H1 (cell line): ENCODE data around the gene PYCARD. TPM values are rescaled to one million over a fixed set of nuclear protein-coding genes. Genes with fewer than 3 reads are reported as not detected.
A peak's percentile ranks its signal among the peaks of the same experiment; 100 is the strongest.

Experiments
- GABPA ChIP-seq: IDR thresholded peaks from 2 replicates; pipeline ENCODE4 v1.6.1; 2011; ENCODE audit warnings: mild to moderate bottlenecking, low read length, moderate library complexity, borderline replicate concordance; ENCODE audit not compliant: insufficient read depth
- GTF2F1 ChIP-seq: IDR thresholded peaks from 2 replicates; pipeline ENCODE4 v1.6.1; 2012; ENCODE audit warnings: low read depth, low read length, improper control_type of control experiment, borderline replicate concordance
- HDAC2 ChIP-seq, 2 experiments: fragments of 300-600 bp in 1 of 2; sonication (generic) in 1 of 2; IDR thresholded peaks; 2 replicates each; pipeline ENCODE4 v1.6.1; 2011 to 2012; ENCODE audit warnings: low read depth in 2 of 2, low read length in 2 of 2, mild to moderate bottlenecking in 2 of 2, moderate library complexity in 2 of 2, borderline replicate concordance in 1 of 2, inconsistent platforms in 1 of 2
- NANOG ChIP-seq: IDR thresholded peaks from 2 replicates; pipeline ENCODE4 v1.6.1; 2011; ENCODE audit warnings: low read length, low read depth, mild to moderate bottlenecking, inconsistent platforms; ENCODE audit not compliant: insufficient read depth, poor library complexity, severe bottlenecking
- POLR2A ChIP-seq, 2 experiments: IDR thresholded peaks; 1 replicate in 1 of 2; 2 replicates in 1 of 2; pipeline ENCODE4 v1.6.1; 2011; ENCODE audit warnings: low read depth in 2 of 2, low read length in 2 of 2, mild to moderate bottlenecking in 2 of 2; ENCODE audit errors: control extremely low read depth in 1 of 2
- POLR2AphosphoS5 ChIP-seq: IDR thresholded peaks from 2 replicates; pipeline ENCODE4 v1.6.1; 2011; ENCODE audit warnings: low read depth, low read length
- RBBP5 ChIP-seq: IDR thresholded peaks from 2 replicates; pipeline ENCODE4 v1.7.1; 2012; ENCODE audit warnings: low read depth, mild to moderate bottlenecking, inconsistent platforms, low read length, moderate library complexity, borderline replicate concordance
- SRF ChIP-seq: IDR thresholded peaks from 2 replicates; pipeline ENCODE4 v1.6.1; 2011; ENCODE audit warnings: mild to moderate bottlenecking, low read depth, low read length, moderate library complexity
- polyA plus RNA-seq, 7 experiments: library from polyadenylated mRNA; depleted of rRNA in 3 of 7; stranded (reverse) in 5 of 7; unstranded in 2 of 7; fragments of >200 nt in 5 of 7; fragments of 200-250 nt in 2 of 7; gene quantifications; 1 replicate in 5 of 7; 2 replicates in 1 of 7; 4 replicates in 1 of 7; pipeline versions ENCODE4 v1.2.1 to v1.2.3, GENCODE V29; 2011 to 2013; ENCODE audit warnings: missing spikeins in 2 of 7, mixed read lengths in 2 of 7
- total RNA-seq: library from RNA; stranded (reverse); fragmentation: NEBNext Ultra II Directional; extraction: Animal tissue kit (Norgen Biotek cat#: 25700); gene quantifications from 2 replicates; pipeline ENCODE4 v1.2.1, GENCODE V29; 2021
- TF ChIP-seq, protein P1 (sequence below): fragments of 300-600 bp; sonication (generic); IDR thresholded peaks from 2 replicates; pipeline ENCODE4 v1.7.1; 2012; ENCODE audit warnings: low read length, moderate library complexity, mild to moderate bottlenecking, inconsistent platforms; ENCODE audit not compliant: insufficient replicate concordance

Gene PYCARD
- total and polyA plus RNA-seq, 2 of the 8 experiments (the other 6 are each of a cell fraction or from before 2014, with no cell fraction given): 29.9 to 77.9 TPM

DNA sequence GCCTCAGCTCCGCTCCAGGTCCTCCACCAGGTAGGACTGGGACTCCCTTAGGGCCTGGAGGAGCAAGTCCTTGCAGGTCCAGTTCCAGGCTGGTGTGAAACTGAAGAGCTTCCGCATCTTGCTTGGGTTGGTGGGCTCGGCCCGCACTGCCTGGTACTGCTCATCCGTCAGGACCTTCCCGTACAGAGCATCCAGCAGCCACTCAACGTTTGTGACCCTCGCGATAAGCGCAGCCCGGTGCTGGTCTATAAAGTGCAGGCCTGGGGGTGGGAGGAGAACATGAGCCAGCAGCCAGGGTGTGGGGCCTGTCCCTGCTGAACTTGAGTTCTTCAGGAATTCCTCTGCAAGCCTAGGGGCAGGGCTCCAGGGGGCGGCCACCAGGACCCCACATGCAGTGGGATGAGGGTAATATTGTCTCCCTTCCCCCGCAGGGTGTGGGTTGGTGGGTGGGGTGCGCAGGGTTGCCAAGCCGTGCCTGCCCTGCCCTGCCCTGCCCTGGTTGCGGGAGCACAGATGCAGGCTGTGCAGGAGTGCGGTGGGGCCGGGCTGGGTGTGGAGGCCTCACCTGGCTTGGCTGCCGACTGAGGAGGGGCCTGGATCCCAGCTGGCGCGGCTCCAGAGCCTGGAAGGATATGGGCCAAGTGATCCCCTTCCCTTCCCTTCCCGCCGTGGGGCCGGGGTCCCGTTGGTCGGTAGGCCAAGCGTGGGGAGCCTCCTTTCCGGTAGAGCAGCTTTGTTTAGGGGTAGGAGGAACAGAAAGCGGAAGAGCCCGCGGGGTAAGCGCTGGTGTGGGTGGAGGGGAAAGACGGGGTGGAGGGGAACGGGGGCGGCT lies 762 bp downstream of the PYCARD start (continued):
- TF ChIP-seq, protein P1, sequence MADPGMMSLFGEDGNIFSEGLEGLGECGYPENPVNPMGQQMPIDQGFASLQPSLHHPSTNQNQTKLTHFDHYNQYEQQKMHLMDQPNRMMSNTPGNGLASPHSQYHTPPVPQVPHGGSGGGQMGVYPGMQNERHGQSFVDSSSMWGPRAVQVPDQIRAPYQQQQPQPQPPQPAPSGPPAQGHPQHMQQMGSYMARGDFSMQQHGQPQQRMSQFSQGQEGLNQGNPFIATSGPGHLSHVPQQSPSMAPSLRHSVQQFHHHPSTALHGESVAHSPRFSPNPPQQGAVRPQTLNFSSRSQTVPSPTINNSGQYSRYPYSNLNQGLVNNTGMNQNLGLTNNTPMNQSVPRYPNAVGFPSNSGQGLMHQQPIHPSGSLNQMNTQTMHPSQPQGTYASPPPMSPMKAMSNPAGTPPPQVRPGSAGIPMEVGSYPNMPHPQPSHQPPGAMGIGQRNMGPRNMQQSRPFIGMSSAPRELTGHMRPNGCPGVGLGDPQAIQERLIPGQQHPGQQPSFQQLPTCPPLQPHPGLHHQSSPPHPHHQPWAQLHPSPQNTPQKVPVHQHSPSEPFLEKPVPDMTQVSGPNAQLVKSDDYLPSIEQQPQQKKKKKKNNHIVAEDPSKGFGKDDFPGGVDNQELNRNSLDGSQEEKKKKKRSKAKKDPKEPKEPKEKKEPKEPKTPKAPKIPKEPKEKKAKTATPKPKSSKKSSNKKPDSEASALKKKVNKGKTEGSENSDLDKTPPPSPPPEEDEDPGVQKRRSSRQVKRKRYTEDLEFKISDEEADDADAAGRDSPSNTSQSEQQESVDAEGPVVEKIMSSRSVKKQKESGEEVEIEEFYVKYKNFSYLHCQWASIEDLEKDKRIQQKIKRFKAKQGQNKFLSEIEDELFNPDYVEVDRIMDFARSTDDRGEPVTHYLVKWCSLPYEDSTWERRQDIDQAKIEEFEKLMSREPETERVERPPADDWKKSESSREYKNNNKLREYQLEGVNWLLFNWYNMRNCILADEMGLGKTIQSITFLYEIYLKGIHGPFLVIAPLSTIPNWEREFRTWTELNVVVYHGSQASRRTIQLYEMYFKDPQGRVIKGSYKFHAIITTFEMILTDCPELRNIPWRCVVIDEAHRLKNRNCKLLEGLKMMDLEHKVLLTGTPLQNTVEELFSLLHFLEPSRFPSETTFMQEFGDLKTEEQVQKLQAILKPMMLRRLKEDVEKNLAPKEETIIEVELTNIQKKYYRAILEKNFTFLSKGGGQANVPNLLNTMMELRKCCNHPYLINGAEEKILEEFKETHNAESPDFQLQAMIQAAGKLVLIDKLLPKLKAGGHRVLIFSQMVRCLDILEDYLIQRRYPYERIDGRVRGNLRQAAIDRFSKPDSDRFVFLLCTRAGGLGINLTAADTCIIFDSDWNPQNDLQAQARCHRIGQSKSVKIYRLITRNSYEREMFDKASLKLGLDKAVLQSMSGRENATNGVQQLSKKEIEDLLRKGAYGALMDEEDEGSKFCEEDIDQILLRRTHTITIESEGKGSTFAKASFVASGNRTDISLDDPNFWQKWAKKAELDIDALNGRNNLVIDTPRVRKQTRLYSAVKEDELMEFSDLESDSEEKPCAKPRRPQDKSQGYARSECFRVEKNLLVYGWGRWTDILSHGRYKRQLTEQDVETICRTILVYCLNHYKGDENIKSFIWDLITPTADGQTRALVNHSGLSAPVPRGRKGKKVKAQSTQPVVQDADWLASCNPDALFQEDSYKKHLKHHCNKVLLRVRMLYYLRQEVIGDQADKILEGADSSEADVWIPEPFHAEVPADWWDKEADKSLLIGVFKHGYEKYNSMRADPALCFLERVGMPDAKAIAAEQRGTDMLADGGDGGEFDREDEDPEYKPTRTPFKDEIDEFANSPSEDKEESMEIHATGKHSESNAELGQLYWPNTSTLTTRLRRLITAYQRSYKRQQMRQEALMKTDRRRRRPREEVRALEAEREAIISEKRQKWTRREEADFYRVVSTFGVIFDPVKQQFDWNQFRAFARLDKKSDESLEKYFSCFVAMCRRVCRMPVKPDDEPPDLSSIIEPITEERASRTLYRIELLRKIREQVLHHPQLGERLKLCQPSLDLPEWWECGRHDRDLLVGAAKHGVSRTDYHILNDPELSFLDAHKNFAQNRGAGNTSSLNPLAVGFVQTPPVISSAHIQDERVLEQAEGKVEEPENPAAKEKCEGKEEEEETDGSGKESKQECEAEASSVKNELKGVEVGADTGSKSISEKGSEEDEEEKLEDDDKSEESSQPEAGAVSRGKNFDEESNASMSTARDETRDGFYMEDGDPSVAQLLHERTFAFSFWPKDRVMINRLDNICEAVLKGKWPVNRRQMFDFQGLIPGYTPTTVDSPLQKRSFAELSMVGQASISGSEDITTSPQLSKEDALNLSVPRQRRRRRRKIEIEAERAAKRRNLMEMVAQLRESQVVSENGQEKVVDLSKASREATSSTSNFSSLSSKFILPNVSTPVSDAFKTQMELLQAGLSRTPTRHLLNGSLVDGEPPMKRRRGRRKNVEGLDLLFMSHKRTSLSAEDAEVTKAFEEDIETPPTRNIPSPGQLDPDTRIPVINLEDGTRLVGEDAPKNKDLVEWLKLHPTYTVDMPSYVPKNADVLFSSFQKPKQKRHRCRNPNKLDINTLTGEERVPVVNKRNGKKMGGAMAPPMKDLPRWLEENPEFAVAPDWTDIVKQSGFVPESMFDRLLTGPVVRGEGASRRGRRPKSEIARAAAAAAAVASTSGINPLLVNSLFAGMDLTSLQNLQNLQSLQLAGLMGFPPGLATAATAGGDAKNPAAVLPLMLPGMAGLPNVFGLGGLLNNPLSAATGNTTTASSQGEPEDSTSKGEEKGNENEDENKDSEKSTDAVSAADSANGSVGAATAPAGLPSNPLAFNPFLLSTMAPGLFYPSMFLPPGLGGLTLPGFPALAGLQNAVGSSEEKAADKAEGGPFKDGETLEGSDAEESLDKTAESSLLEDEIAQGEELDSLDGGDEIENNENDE: no peak
- TF ChIP-seq GABPA: 0 out of 2 replicates have a peak, but pooled peaks have one; percentile 10
- no peak for TF ChIP-seq SRF
- TF ChIP-seq RBBP5: no peak
- no peak for TF ChIP-seq GTF2F1
- TF ChIP-seq NANOG: no peak
- peak in 1 of 2 experiments; percentile 15; a peak in 1 of 4 replicates for TF ChIP-seq HDAC2 (IDR thresholded peaks at IDR 0.05; ENCODE audit: borderline replicate concordance in 1 of 2, low read depth in 2 of 2, low read length in 2 of 2)
- TF ChIP-seq POLR2AphosphoS5: peak; percentile 63
- peak; percentile 54 to 68 for TF ChIP-seq POLR2A (IDR thresholded peaks at IDR 0.05; ENCODE audit: control extremely low read depth in 1 of 2, low read depth in 2 of 2, low read length in 2 of 2)
